Measurements from ENCODE around the gene ART1. TPM values are rescaled to one million over a fixed set of nuclear protein-coding genes. Genes with fewer than 3 reads are reported as not detected.

The ART1 gene
- total RNA-seq, 4 donors from 2014 or later = 23.2 to 94.9 (median 41.7) TPM

DNA sequence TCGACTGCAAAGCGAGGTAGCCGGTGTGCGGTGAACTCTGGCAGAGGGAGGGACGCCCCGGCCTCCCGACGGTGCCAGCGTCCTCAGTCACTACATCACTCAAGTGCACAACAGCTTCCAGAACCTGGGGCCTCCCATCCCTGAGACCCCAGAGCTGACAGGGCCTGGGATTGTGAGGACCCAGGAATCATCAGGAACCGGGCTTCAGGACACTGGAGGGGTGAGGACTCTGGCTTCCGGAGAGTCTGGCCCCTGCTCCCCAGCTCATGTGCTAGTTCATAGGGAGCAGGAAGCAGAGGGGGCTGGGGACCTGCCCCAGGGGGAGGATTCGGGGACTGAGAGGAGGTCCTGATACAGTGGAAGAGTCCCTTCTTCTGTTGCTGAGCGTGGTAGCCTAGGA lies 7.7 kb upstream of the ART1 start:
- H3K27ac ChIP-seq = no peak overlapping the region
- no peaks in the 10 kb centered on the region for H3K27me3 ChIP-seq
- DNase-seq (no peak), ATAC-seq (no peak)
- no peaks in the 10 kb centered on the region for H3K4me1 ChIP-seq
- no peaks in the 10 kb centered on the region for H3K36me3 ChIP-seq
- no peak overlapping the region for H3K4me3 ChIP-seq
- intact Hi-C loops (cut with DNase I; ENCODE audit: low total_unique reads) = no loop called here
- TF ChIP-seq POLR2A (IDR thresholded peaks at IDR 0.05) = no peak
- TF ChIP-seq CTCF (IDR thresholded peaks at IDR 0.05 in 4 of 5, conservative IDR thresholded peaks at IDR 0.05 in 1 of 5) = no peak
- in situ Hi-C loops (cut with MboI; ENCODE audit: low sequenced_read_pairs in 4 of 4) = no loop called here
- no peaks in the 10 kb centered on the region for H3K9me3 ChIP-seq

GRCh38 chr11:3638513-3638912 lies 6.4 kb upstream of the ART1 start:
- H3K36me3 ChIP-seq = no peaks in the 10 kb centered on the region
- no peak overlapping the region for H3K27ac ChIP-seq
- intact Hi-C loops (cut with DNase I; ENCODE audit: low total_unique reads) (no loop called here), in situ Hi-C loops (cut with MboI; ENCODE audit: low sequenced_read_pairs in 4 of 4) (no loop called here)
- peaks cover 10 to 13% of the 10 kb centered on the region in 2 donors for H3K4me1 ChIP-seq
- TF ChIP-seq CTCF (IDR thresholded peaks at IDR 0.05 in 4 of 5, conservative IDR thresholded peaks at IDR 0.05 in 1 of 5) (no peak), POLR2A (IDR thresholded peaks at IDR 0.05) (no peak)
- DNase-seq (no peak), ATAC-seq (no peak)
- H3K4me3 ChIP-seq = no peak overlapping the region
- H3K9me3 ChIP-seq = no peaks in the 10 kb centered on the region
- no peaks in the 10 kb centered on the region for H3K27me3 ChIP-seq

DNA sequence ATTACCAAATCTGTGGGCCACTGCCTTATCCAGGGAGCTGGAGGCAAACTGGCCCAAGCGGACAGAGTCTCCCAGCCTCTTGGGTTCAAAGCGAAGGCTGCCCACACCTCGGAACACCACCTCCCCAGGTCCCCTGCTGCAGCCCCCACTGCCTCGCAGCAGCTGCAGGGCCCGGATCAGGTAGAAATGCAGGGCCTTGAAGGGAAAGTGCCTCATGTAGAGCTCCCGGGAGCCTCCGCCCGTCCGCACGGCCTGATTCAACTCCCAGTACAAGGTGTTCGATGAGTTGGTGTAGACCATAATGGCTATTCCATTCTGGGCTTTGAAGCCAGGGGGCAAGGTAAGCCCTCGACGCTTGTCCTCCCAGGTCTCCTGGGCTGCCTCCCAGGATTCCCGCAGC lies 5.1 kb upstream of the ART1 start:
- ATAC-seq = no peak
- Histone ChIP-seq H3K4me3 (no peak overlapping the region), H3K4me1 (peaks cover 22 to 23% of the 10 kb centered on the region in 2 donors), H3K36me3 (no peaks in the 10 kb centered on the region), H3K27me3 (no peaks in the 10 kb centered on the region), H3K27ac (peak overlapping the region in 1 of 4 donors; percentile 18), H3K9me3 (no peaks in the 10 kb centered on the region)
- DNase-seq = no peak
- TF ChIP-seq POLR2A (IDR thresholded peaks at IDR 0.05) (no peak), CTCF (IDR thresholded peaks at IDR 0.05 in 4 of 5, conservative IDR thresholded peaks at IDR 0.05 in 1 of 5) (no peak)
- intact Hi-C loops (cut with DNase I; ENCODE audit: low total_unique reads) = loop anchor here (10.0 kb wide), 1 partner anchor 595 kb away; no protein-coding TSS in a partner anchor
- in situ Hi-C loops (cut with MboI; ENCODE audit: low sequenced_read_pairs in 4 of 4) = no loop called here

DNA sequence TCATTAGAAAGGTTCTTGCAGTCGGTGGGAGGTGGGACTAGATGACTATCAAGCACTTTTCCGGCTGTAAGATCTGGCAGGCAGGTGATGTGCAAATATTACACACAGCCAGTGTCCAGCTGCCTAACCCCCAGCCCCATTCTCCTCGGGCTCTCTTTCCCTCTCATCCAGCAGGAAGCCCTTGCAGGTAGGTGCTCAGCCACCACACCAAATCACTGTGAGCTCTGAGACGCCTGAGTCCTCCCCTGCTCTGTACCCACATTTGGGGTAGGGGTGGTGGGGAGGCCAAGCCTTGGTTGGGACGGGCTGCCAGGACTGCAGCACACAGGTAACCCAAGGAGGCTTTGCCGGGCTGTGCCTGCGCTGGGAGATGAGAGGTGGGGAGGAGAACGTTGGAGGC lies 3.7 kb upstream of the ART1 start:
- no peak for TF ChIP-seq POLR2A (IDR thresholded peaks at IDR 0.05)
- intact Hi-C loops (cut with DNase I; ENCODE audit: low total_unique reads) (loop anchor here (10.0 kb wide), 1 partner anchor 596 kb away; no protein-coding TSS in a partner anchor), in situ Hi-C loops (cut with MboI; ENCODE audit: low sequenced_read_pairs in 4 of 4) (no loop called here)
- Histone ChIP-seq H3K36me3 (no peaks in the 10 kb centered on the region), H3K27me3 (no peaks in the 10 kb centered on the region), H3K27ac (peak overlapping the region; percentile 97 to 100 (median 98)), H3K4me1 (peaks cover 22 to 35% of the 10 kb centered on the region in 2 donors), H3K9me3 (no peaks in the 10 kb centered on the region), H3K4me3 (no peak overlapping the region)
- DNase-seq (no peak), ATAC-seq (no peak)

- DNase-seq = no peak
Measured at GRCh38 chr11:3641701-3642070, 3.2 kb upstream of the ART1 start, which contains the start of gene ART5. Gene ART5, minus strand, starts transcription at chr11:3641992. Its CDS starts 130 bp downstream, at chr11:3641862.

More at GRCh38 chr11:3641701-3642070, 3.2 kb upstream of the ART1 start, which contains the start of gene ART5:
- intact Hi-C loops (cut with DNase I; ENCODE audit: low total_unique reads) (loop anchor here (1.0 to 10.0 kb wide), 3 partner anchors 27 to 597 kb away; partner anchors contain the start of gene NUP98), in situ Hi-C loops (cut with MboI; ENCODE audit: low sequenced_read_pairs in 4 of 4) (no loop called here)
- ATAC-seq = peak in 1 of 2 donors; percentile 0
- no peaks in the 10 kb centered on the region for H3K36me3 ChIP-seq
- no peak for TF ChIP-seq POLR2A (IDR thresholded peaks at IDR 0.05)
- TF ChIP-seq CTCF (IDR thresholded peaks at IDR 0.05 in 4 of 5, conservative IDR thresholded peaks at IDR 0.05 in 1 of 5) = no peak
- H3K4me1 ChIP-seq = peaks cover 26 to 40% of the 10 kb centered on the region in 2 donors
- no peaks in the 10 kb centered on the region for H3K27me3 ChIP-seq
- H3K27ac ChIP-seq = peak within 1 kb of the TSS; percentile 97 to 100 (median 98)
- peak within 1 kb of the TSS; percentile 67 to 88 (median 78) for H3K4me3 ChIP-seq
- H3K9me3 ChIP-seq = no peaks in the 10 kb centered on the region

Data from gastrocnemius medialis (tissue), 4 donors.